Stimulated activated CD8-positive, alpha-beta memory T cell treated with anti-CD3 and anti-CD28 coated beads, Interleukin-7, amount 100 ng/mL, for 48 hours (primary cell): ENCODE data around the gene PSMD9.
"Not testable (repeated sequence)": the region's sequence is repeated elsewhere in the genome, so short reads cannot be mapped to it uniquely, and the experiment has no call there.

Experiments
- DNase-seq, 2 donors: peaks; one replicate each; pipeline ENCODE4 v3.0.0-alpha.2; 2020; ENCODE audit warnings: low read depth in 1 of 2; ENCODE audit errors: extremely low read depth in 1 of 2

The PSMD9 gene, protein sequence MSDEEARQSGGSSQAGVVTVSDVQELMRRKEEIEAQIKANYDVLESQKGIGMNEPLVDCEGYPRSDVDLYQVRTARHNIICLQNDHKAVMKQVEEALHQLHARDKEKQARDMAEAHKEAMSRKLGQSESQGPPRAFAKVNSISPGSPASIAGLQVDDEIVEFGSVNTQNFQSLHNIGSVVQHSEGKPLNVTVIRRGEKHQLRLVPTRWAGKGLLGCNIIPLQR

DNA sequence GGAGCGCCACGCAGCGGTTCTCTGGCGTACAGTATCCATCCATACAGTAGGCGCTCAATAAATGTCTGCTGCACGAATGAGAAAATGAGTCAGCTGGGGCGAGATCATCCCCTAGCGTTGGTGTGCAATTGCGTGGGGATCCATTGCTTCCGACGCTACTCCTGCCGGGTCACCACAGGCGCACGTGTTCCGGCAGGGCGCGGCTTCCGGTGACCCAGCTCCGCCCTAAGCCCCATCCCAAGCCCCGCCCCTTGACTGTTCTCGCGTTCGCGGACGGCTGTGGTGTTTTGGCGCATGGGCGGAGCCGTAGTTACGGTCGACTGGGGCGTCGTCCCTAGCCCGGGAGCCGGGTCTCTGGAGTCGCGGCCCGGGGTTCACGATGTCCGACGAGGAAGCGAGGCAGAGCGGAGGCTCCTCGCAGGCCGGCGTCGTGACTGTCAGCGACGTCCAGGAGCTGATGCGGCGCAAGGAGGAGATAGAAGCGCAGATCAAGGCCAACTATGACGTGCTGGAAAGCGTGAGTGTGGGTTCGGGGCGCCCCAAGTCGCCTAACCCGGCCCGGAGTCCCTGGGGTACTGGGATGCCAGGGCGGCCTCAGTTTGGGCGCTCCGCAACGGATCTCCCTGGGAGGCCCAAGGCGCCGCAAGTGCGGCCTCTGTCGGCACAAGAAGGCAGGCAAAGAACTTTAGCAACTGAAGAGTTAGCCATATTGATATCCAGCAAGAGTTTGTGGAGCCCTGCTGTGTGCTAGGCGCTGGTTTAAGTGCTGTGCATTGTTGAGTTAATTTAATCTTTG is at the start of gene PSMD9:
Gene PSMD9, plus strand, starts transcription at position 313 of the 796 bp plus-strand sequence. Its CDS starts 67 bp downstream, at position 380.
- DNase-seq = peak; percentile 97 to 98

- DNase-seq = peak; percentile 98 to 99
Measured at GRCh38 chr12:121839106-121839992, 49.2 kb upstream of the PSMD9 start.

DNA sequence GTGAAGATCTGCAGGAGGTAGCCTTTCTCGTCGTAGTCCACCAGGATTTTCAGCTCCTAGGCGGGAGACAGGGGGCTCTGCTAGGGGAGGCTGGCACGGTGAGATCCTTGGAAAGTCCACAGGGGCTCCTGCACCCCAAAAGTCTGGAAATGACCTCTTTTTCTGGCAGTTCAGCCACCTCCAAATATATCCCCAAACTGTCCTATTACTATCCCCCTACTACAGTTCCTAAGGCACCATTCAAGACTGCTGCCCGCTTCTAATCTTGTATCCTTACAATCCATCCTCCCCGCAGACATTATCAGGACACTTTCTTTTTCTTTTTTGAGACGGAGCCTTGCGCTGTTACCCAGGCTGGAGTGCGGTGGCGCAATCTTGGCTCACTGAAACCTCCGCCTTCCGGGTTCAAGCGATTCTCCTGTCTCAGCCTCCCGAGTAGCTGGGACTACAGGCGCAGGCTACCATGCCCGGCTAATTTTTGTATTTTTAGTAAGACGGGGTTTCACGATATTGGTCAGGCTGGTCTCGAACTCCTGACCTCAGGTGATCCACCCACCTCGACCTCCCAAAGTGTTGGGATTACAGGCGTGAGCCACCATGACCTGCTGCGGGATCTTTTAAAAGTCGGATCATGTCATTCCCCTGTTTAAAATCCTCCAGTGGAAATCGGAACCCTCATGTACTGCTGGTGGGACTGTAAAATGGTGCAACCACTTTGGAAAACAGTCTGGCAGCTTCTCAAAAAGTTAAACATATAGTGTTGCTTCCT is 48.4 kb upstream of the PSMD9 start:
- no peak for DNase-seq

GRCh38 chr12:121843236-121843982 is 45.2 kb upstream of the PSMD9 start:
- no peak for DNase-seq

GRCh38 chr12:121845701-121846100 is 42.9 kb upstream of the PSMD9 start:
- no peak for DNase-seq

DNA sequence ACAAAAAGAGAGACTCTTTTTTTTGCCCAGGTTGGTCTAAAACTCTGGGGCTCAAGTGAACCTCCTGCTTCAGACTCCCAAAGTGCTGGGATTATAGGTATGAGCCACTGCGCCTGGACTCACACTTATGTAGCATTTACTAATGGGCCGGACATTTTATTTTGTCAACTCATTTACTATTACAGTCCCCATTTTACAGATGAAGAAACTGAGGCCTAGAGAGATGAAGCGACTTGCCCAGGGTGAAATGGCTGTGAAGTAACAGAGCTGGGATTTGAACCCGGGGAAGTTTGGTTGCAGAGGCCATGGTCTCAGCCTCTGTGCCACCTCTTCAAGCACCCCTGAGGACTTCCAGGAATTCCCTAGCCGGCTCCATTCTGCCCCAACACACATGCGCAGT is 39.4 kb upstream of the PSMD9 start:
- DNase-seq = no peak

- DNase-seq = no peak
Measured at GRCh38 chr12:121849665-121850064, 38.9 kb upstream of the PSMD9 start.

DNA sequence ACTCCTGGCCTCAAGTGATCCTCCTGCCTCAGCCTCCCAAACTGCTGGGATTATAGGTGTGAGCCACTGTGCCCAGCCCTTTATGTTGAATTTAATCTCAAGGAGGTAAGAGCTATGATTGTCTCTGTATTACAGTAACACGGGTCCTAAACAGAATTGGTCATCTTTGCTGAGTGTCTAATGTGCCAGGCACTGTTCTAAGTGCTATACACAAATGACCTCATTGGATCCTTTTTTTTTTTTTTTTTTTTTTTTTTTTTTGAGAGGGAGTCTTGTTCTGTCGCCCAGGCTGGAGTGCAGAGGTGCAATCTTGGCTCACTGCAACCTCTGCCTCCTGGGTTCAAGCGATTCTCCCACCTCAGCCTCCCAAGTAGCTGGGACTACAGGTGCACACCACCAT is 36.2 kb upstream of the PSMD9 start:
- not testable (repeated sequence) for DNase-seq

- DNase-seq = no peak
Measured at GRCh38 chr12:121857322-121858246, 31.0 kb upstream of the PSMD9 start.

DNA sequence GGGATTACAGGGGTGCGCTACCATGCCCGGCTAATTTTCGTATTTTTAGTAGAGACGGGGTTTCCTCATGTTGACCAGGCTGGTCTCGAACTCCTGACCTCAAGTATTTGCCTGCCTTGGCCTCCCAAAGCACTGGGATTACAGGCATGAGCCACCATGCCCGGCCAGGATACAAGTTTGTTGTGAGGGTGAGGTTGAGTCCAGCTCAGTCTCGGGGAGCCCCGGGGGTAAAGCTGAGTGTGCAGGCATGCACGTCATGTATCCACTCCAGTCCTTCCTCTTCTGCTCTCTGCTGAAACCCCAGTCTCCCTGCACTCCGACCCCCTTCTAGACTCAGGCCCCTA is 30.3 kb upstream of the PSMD9 start:
- DNase-seq = no peak

GRCh38 chr12:121858662-121859572 is 29.7 kb upstream of the PSMD9 start, which contains the start of gene HPD:
Gene HPD, minus strand, starts transcription at chr12:121858859. Its CDS starts 36 bp downstream, at chr12:121858823.
- DNase-seq = no peak

- no peak for DNase-seq
Measured at GRCh38 chr12:121860257-121860656, 28.3 kb upstream of the PSMD9 start.

- DNase-seq = not testable (repeated sequence)
Measured at GRCh38 chr12:121860699-121861098, 27.9 kb upstream of the PSMD9 start.

DNA sequence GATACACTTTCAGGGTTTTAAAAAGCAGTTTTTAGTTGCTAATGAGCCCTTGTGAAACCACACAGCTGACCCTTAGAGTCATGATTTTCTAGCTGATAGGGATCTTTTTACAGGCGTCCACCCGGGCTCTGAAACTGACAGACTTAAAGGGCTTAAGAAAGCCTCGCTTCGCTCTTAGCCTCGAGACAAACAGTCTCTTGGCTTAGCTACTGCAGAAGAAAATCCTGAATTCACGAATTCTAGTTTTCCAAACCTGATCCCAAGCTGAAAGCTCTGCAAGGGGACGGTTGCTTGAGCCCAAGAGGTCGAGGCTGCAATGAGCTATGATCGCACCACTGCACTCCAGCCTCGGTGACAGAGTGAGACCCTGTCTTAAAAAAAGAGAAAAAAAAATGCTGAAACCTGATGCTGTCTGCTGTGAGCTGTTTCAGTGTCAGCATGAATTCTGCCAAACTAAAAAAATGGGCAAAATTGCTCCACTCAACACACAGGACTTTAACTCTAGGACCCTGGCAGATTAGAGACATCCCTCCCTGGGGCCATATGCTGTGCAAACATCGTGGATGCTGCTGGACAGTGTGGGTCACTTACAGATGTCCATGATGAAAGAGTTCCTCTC is 26.8 kb upstream of the PSMD9 start:
- no peak for DNase-seq

- DNase-seq = no peak
Measured at GRCh38 chr12:121866331-121866730, 22.3 kb upstream of the PSMD9 start.

- DNase-seq = not testable (repeated sequence)
Measured at GRCh38 chr12:121869229-121869628, 19.4 kb upstream of the PSMD9 start.

- no peak for DNase-seq
Measured at GRCh38 chr12:121871467-121871866, 17.1 kb upstream of the PSMD9 start.
